Measurements from ENCODE around the gene SAPCD1.

DNA sequence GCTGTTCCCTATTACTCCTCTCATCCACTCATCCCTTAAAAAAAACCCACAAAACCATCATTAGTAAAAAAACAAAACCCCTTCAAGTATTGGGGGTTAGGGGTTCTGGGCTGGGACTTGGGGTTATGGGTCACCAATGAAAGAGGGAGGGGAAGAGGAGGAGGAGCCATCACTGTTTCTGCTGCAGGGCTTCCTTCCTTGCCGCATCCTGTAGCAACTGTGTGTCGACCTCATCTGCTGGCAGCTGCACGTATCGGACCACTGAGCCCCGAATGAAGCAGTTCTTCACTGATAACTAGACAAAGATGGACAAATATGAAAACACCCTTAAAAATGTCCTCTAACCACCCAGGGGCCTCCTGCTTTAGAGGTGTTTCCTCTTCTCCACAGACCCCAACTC lies 35.1 kb downstream of the SAPCD1 start:
- no peak for TF ChIP-seq EZH2 (IDR thresholded peaks at IDR 0.05; ENCODE audit: insufficient read depth, low read length)
- TF ChIP-seq, protein P1, sequence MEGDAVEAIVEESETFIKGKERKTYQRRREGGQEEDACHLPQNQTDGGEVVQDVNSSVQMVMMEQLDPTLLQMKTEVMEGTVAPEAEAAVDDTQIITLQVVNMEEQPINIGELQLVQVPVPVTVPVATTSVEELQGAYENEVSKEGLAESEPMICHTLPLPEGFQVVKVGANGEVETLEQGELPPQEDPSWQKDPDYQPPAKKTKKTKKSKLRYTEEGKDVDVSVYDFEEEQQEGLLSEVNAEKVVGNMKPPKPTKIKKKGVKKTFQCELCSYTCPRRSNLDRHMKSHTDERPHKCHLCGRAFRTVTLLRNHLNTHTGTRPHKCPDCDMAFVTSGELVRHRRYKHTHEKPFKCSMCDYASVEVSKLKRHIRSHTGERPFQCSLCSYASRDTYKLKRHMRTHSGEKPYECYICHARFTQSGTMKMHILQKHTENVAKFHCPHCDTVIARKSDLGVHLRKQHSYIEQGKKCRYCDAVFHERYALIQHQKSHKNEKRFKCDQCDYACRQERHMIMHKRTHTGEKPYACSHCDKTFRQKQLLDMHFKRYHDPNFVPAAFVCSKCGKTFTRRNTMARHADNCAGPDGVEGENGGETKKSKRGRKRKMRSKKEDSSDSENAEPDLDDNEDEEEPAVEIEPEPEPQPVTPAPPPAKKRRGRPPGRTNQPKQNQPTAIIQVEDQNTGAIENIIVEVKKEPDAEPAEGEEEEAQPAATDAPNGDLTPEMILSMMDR (IDR thresholded peaks at IDR 0.05; ENCODE audit: insufficient read depth, low read depth, low read length): no peak

Measured in astrocyte (in vitro differentiated cells and primary cell).